ENCODE results near the gene SLF2.

Gene SLF2

DNA sequence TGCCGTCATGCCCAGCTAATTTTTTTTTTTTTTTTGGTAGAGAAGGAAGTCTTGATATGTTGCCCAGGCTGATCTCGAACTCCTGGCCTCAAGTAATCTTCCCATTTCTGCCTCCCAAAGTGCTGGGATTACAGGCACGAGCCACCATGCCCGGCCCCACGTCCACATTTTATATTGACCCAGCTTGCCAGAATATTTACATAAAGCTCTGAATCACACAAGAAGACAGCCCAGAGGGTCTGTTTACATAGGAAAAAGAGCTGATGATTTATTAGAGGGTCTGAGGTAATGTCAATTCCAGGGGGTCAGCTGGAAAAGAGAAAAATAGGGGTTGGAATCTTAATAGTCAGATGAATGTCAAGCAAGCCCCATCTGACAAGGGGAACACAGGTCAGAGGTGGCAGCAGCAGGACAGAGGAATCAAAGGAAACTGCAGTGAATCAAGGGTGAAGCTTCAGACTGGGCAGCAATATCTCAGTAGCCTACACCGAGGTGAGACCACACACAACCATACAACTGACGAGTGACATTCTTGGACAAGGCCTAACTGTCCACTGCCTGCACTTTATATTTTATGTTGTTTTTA, 15.8 kb upstream of the SLF2 start:
- in situ Hi-C loops (cut with HindIII; ENCODE audit: low sequenced_read_pairs), result loop anchor here (25.0 kb wide), 1 partner anchor 560 kb away; the partner anchor contains the start of genes PKD2L1 and SCD
- no peak overlapping the region for H3K4me3 ChIP-seq (ENCODE audit: low read depth, low read length)
- DNase-seq (ENCODE audit: low read depth), result no peak
- TF ChIP-seq, protein P1, sequence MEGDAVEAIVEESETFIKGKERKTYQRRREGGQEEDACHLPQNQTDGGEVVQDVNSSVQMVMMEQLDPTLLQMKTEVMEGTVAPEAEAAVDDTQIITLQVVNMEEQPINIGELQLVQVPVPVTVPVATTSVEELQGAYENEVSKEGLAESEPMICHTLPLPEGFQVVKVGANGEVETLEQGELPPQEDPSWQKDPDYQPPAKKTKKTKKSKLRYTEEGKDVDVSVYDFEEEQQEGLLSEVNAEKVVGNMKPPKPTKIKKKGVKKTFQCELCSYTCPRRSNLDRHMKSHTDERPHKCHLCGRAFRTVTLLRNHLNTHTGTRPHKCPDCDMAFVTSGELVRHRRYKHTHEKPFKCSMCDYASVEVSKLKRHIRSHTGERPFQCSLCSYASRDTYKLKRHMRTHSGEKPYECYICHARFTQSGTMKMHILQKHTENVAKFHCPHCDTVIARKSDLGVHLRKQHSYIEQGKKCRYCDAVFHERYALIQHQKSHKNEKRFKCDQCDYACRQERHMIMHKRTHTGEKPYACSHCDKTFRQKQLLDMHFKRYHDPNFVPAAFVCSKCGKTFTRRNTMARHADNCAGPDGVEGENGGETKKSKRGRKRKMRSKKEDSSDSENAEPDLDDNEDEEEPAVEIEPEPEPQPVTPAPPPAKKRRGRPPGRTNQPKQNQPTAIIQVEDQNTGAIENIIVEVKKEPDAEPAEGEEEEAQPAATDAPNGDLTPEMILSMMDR (IDR thresholded peaks at IDR 0.05; ENCODE audit: low read depth, low read length, missing control alignments), result no peak

DNA sequence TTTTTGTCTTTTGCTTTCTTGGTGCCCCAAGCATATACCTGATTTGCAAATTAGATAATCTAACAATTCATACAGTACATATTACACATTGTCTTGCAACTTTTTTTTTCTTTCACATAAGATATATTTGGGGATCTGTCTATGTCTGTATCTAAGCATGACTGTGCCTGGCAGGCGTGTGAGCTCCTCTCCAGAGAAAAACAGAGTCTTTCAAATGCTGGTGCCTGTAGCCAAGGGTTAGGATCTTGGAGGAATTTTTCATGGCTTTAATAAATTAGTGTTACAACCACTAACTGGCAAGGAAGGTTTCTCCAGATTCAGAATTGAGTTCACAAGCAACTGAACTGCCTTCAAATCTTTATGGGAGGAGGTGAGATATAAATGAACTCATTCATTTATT, 14.8 kb upstream of the SLF2 start:
- H3K4me3 ChIP-seq (ENCODE audit: low read depth, low read length), result no peak overlapping the region
- TF ChIP-seq, protein P1 (IDR thresholded peaks at IDR 0.05; ENCODE audit: low read depth, low read length, missing control alignments), result no peak
- in situ Hi-C loops (cut with HindIII; ENCODE audit: low sequenced_read_pairs), result loop anchor here (25.0 kb wide), 1 partner anchor 561 kb away; the partner anchor contains the start of genes PKD2L1 and SCD
- DNase-seq (ENCODE audit: low read depth), result no peak

DNA sequence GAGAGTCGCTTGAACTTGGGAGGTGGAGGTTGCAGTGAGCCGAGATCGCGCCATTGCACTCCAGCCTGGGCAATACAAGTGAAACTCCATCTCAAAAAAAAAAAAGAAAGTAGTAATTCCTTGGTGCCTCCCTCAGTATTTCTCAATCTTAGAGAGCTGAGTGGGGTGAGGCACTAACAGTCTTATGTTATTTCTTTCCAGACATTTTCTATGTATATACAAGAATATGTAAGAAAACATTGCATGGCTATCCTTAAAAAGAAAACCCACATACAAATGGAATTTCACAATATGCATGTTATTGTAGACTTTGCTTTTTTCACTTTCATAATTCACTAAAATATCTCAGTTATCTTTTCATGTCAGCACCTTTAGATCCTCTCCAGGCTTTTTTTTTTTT, 13.6 kb upstream of the SLF2 start:
- in situ Hi-C loops (cut with HindIII; ENCODE audit: low sequenced_read_pairs), result loop anchor here (25.0 kb wide), 1 partner anchor 562 kb away; the partner anchor contains the start of genes PKD2L1 and SCD
- TF ChIP-seq, protein P1 (IDR thresholded peaks at IDR 0.05; ENCODE audit: low read depth, low read length, missing control alignments), result no peak

DNA sequence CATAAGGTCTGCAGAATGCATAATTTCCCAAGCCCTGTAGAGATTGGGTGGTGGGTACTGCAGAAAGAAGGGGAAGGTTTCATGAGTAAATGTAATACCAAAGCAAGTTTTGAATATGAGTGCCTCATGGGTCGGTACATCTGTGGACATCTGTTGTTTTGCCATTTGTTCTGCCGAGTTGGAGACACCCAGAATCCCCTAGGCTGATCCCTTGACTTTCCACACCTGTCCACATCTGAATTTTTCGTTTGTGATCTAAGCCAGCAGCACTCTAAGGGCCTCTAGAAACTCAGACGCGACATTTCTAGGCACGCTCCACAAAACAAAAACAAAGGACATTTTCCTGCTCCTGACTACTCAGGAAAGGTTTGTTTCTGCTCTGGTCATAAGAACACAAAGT, 11.7 kb upstream of the SLF2 start:
- H3K4me3 ChIP-seq (ENCODE audit: low read depth, low read length), result no peak overlapping the region
- in situ Hi-C loops (cut with HindIII; ENCODE audit: low sequenced_read_pairs), result no loop called here
- no peak for DNase-seq (ENCODE audit: low read depth)
- TF ChIP-seq, protein P1 (IDR thresholded peaks at IDR 0.05; ENCODE audit: low read depth, low read length, missing control alignments), result no peak

More for the DNA sequence above, 13.6 kb upstream of the SLF2 start:
- DNase-seq (ENCODE audit: low read depth), result no peak
- no peak overlapping the region for H3K4me3 ChIP-seq (ENCODE audit: low read depth, low read length)

DNA sequence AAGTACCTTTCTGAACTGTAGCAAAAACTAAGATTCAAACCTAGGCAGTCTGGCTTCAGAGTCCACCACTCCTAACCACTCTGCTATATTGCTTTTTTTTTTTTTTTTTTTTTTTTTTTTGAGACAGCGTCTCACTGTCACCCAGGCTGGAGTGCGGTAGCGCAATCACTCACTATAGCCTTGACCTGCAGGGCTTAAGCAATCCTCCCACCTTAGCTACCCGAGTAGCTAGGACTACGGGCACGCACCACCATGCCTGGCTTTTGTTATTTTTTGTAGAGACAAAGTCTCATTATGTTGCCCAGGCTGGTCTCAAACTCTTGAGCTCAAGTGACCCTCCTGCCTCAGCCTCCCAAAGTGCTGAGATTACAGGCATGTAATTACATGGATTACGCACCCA, 10.1 kb upstream of the SLF2 start:
- H3K4me3 ChIP-seq (ENCODE audit: low read depth, low read length), result no peak overlapping the region
- in situ Hi-C loops (cut with HindIII; ENCODE audit: low sequenced_read_pairs), result no loop called here
- TF ChIP-seq, protein P1 (IDR thresholded peaks at IDR 0.05; ENCODE audit: low read depth, low read length, missing control alignments), result no peak
- DNase-seq (ENCODE audit: low read depth), result no peak

DNA sequence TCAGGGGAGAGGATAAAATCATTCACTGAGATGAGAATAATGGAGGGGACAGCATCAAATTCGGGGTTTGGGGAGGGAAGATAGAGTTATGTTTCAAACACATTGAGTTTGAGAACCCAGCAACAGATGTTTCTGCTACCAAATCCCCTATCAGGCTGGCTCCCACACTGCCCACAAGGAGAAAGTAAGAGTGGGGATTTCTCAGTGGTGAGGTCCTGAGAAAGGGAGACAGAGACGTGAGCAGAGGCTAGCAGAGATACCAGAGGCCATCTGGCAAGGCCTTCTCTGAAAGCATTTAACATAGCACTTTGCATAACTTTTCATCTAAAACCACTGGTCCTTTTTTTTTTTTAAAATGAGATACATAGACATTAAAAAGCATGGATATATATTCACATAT, 7.8 kb upstream of the SLF2 start:
- DNase-seq (ENCODE audit: low read depth), result no peak
- in situ Hi-C loops (cut with HindIII; ENCODE audit: low sequenced_read_pairs), result no loop called here
- no peak overlapping the region for H3K4me3 ChIP-seq (ENCODE audit: low read depth, low read length)
- TF ChIP-seq, protein P1 (IDR thresholded peaks at IDR 0.05; ENCODE audit: low read depth, low read length, missing control alignments), result no peak
